HFFc6 (cell line): ENCODE data around the gene TCN1. TPM values are rescaled to one million over a fixed set of nuclear protein-coding genes. Genes with fewer than 3 reads are reported as not detected.

ENCODE experiments used
- DNase-seq: peaks from one replicate; pipeline ENCODE4 v3.0.0-alpha.2; 2018
- H3K27ac Mint-ChIP-seq: 2 replicates; pipeline ENCODE4 v1.8.0; 2020; ENCODE audit warnings: mild to moderate bottlenecking, mixed read lengths
- H3K27me3 Mint-ChIP-seq: 2 replicates; pipeline ENCODE4 v1.8.0; 2021; ENCODE audit warnings: mild to moderate bottlenecking, moderate library complexity, mixed read lengths; ENCODE audit not compliant: insufficient read depth
- H3K36me3 Mint-ChIP-seq: 2 replicates; pipeline ENCODE4 v1.8.0; 2021; ENCODE audit warnings: low read depth, mixed read lengths
- H3K4me1 Mint-ChIP-seq: 2 replicates; pipeline ENCODE4 v1.8.0; 2020; ENCODE audit warnings: low read depth, mixed read lengths
- H3K4me3 Mint-ChIP-seq: 2 replicates; pipeline ENCODE4 v1.8.0; 2020; ENCODE audit warnings: mild to moderate bottlenecking, moderate library complexity, mixed read lengths
- H3K9me3 Mint-ChIP-seq: 2 replicates; pipeline ENCODE4 v1.8.0; 2020; ENCODE audit warnings: mild to moderate bottlenecking, mixed read lengths
- total RNA-seq, 6 experiments: library from RNA; stranded (reverse); fragmentation: NEBNext Ultra II Directional; extraction: Animal tissue kit (Norgen Biotek cat#: 25700); gene quantifications; 2 replicates in 1 of 6; 3 replicates in 5 of 6; pipeline ENCODE4 v1.2.3, GENCODE V29; 2021
- TF ChIP-seq, protein P1 (sequence below): fragments of 200-600 bp; sonication (generic); IDR thresholded peaks from 2 replicates; pipeline ENCODE4 v1.5.0; 2021; ENCODE audit warnings: antibody characterized with exemption, mild to moderate bottlenecking

TCN1 gene
- total RNA-seq, 6 experiments from 2014 or later: not detected

DNA sequence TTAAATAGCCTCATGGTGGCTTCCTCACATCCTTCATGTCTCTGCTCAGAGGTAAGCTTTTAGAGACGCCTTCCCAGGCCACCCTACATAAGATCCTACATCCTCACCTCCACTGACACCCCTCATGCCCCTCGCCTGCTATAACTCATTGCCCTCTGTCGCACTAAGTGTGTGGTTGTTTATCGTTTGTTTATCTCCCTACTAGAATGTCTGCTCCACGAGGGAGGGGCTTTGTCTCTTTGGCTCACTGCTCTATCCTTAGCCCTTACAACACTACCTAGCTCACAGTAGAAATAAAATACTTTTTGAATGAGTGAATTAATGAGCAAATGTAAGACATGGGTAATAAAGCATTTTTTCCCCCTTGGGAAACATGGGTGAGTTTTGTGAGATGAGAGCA is 19.7 kb downstream of the TCN1 start:
- no peaks in the 10 kb centered on the region for H3K9me3 Mint-ChIP-seq
- H3K27me3 Mint-ChIP-seq: peaks cover 3% of the 10 kb centered on the region
- no peaks in the 10 kb centered on the region for H3K36me3 Mint-ChIP-seq
- H3K4me1 Mint-ChIP-seq: no peaks in the 10 kb centered on the region
- no peak for DNase-seq
- TF ChIP-seq, protein P1, sequence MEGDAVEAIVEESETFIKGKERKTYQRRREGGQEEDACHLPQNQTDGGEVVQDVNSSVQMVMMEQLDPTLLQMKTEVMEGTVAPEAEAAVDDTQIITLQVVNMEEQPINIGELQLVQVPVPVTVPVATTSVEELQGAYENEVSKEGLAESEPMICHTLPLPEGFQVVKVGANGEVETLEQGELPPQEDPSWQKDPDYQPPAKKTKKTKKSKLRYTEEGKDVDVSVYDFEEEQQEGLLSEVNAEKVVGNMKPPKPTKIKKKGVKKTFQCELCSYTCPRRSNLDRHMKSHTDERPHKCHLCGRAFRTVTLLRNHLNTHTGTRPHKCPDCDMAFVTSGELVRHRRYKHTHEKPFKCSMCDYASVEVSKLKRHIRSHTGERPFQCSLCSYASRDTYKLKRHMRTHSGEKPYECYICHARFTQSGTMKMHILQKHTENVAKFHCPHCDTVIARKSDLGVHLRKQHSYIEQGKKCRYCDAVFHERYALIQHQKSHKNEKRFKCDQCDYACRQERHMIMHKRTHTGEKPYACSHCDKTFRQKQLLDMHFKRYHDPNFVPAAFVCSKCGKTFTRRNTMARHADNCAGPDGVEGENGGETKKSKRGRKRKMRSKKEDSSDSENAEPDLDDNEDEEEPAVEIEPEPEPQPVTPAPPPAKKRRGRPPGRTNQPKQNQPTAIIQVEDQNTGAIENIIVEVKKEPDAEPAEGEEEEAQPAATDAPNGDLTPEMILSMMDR: no peak
- H3K4me3 Mint-ChIP-seq: no peak overlapping the region
- H3K27ac Mint-ChIP-seq: no peak overlapping the region

GRCh38 chr11:59845399-59845798 is 20.9 kb downstream of the TCN1 start, which contains the start of gene CBLIF:
CBLIF (minus strand) TSS chr11:59845499; CDS start chr11:59845453, 46 bp downstream.
- no peaks in the 10 kb centered on the region for H3K36me3 Mint-ChIP-seq
- TF ChIP-seq, protein P1: no peak
- H3K4me3 Mint-ChIP-seq: no peak within 1 kb of the TSS
- H3K4me1 Mint-ChIP-seq: no peaks in the 10 kb centered on the region
- no peak for DNase-seq
- H3K27me3 Mint-ChIP-seq: peaks cover 3% of the 10 kb centered on the region
- H3K27ac Mint-ChIP-seq: no peak within 1 kb of the TSS
- no peaks in the 10 kb centered on the region for H3K9me3 Mint-ChIP-seq

DNA sequence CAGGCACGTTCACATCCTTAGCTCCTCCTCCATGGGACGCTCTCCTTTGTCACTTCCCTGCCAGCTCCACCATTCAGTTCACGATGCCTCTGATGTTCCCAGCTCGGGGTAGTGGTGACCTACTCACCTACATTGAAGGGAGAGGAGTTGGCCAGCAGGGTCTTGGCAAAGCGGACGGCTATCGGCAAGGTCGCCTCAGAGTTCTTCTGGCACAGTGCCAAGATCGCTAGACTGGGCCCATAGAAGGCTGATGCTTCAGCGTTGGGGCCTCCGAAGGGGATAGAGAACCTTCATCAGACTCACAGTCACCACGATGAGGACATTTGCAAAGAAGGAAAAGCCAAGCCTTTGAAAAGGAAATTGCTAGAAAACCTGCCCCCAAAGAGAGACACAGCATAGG is 24.0 kb downstream of the TCN1 start:
- no peak for DNase-seq
- no peaks in the 10 kb centered on the region for H3K4me1 Mint-ChIP-seq
- H3K27me3 Mint-ChIP-seq: peaks cover 5% of the 10 kb centered on the region
- H3K9me3 Mint-ChIP-seq: no peaks in the 10 kb centered on the region
- TF ChIP-seq, protein P1: no peak
- H3K36me3 Mint-ChIP-seq: no peaks in the 10 kb centered on the region
- no peak overlapping the region for H3K4me3 Mint-ChIP-seq
- H3K27ac Mint-ChIP-seq: no peak overlapping the region

DNA sequence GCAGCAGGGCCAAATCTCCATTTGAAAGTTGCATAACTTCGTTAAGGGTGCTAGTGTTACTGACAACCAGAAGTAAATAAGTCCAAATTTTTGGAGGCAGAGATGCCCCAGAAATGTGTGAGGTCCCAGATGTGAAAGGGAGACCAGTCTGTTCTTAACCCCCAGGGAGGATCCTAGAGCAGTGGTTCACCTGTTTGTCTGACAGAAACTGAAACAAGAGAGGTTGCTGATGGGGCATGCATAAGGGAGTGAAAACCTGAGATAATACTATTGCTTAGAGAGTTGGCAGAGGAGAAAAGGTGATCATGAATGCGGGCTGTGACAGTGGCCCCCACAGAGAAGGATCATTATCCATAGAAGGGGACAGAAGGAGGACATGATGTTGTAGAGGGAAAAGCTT is 24.8 kb downstream of the TCN1 start:
- Mint-ChIP-seq H3K36me3 (no peaks in the 10 kb centered on the region), H3K4me1 (no peaks in the 10 kb centered on the region), H3K9me3 (no peaks in the 10 kb centered on the region), H3K27ac (no peak overlapping the region), H3K4me3 (no peak overlapping the region), H3K27me3 (peaks cover 5% of the 10 kb centered on the region)
- DNase-seq: no peak
- TF ChIP-seq, protein P1: no peak

- no peak overlapping the region for H3K4me3 Mint-ChIP-seq
- no peaks in the 10 kb centered on the region for H3K4me1 Mint-ChIP-seq
- no peaks in the 10 kb centered on the region for H3K9me3 Mint-ChIP-seq
- H3K27ac Mint-ChIP-seq: no peak overlapping the region
- peaks cover 2% of the 10 kb centered on the region; the same call in 1 of the 2 replicates for H3K27me3 Mint-ChIP-seq
- H3K36me3 Mint-ChIP-seq: no peaks in the 10 kb centered on the region
- TF ChIP-seq, protein P1: no peak
- DNase-seq: no peak
These were observed 26.7 kb downstream of the TCN1 start for GRCh38 chr11:59839615-59840014.

DNA sequence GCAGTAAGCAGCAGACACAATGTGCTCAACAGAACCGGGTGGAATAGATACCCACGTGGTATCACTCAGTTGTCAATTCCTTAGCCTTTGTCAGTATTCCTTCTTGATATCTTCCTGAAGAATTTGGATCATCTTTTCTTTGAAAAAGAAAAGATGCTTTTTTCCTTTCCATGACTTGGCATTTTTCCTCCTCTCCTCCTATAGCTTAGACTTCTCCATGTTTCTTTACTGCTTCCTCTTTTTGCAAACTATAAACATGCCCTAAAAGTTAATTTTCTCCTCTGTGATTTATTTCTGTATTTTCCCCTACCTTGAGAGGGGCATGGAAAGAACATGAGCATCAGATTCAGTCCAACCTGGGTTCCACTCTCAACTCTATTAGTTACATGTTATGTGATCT is 32.7 kb downstream of the TCN1 start:
- Mint-ChIP-seq H3K4me1 (peaks cover 6% of the 10 kb centered on the region; the same call in 1 of the 2 replicates), H3K4me3 (no peak overlapping the region), H3K36me3 (no peaks in the 10 kb centered on the region), H3K27ac (no peak overlapping the region), H3K27me3 (no peaks in the 10 kb centered on the region; the same call in 1 of the 2 replicates), H3K9me3 (no peaks in the 10 kb centered on the region)
- TF ChIP-seq, protein P1: no peak
- DNase-seq: no peak
